ENCODE data around the gene PADI2.

The PADI2 gene

DNA sequence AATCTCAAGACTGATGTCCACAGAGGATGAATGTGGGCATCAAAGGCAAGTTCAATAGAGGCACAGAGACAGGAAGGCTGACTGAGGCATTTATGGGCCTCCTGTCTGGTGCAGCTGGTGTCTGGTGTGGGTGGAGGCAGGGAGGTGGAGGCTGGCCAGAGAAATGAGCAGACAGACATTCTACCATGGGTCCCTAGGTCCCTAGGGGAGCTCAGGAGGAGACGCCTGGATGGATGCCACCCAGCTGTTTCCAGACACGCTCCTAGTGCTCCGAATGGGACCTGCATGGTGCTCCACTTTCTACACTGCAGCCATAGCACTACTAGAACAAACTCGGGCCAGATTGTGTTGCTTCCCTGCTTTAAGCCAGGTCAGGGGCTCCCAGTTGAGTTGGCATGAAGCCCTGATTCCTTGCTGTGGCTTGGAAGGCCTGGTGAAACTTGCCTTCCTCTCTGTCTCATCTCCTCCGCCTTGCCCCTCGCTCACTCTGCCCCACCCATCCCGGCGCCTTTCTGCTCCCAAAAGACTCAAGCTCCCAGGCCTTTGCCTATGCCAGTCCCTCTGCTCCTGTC, 25.3 kb downstream of the PADI2 start:
- no peak for DNase-seq (ENCODE audit: low read depth, low spot score)
- H3K27ac ChIP-seq = no peak overlapping the region

DNA sequence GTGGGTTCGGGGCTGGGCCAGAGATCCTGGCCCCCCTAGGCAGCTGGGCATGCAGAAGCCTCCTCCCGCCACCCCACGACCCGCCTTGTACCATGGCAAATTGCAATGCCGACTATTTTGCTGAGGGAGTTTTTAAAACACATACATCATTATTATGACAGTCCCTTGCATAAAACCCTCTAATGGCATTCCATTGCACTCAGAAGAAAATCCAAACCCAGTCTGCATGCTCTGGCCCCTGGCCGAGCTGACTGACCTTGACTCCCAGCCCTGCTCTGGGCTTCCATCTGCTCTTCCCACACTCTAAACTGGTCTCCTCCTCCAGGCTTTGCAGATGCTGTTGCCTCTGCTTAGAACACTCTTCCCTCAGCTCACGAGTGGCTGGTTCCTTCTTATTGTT, 28.0 kb downstream of the PADI2 start:
- no peak for DNase-seq (ENCODE audit: low read depth, low spot score)
- no peak overlapping the region for H3K27ac ChIP-seq

GRCh38 chr1:17089506-17089905, 29.7 kb downstream of the PADI2 start:
- DNase-seq (ENCODE audit: low read depth, low spot score) = no peak

GRCh38 chr1:17086751-17087150, 32.5 kb downstream of the PADI2 start:
- no peak for DNase-seq (ENCODE audit: low read depth, low spot score)
- H3K27ac ChIP-seq = no peak overlapping the region

More at GRCh38 chr1:17089506-17089905, 29.7 kb downstream of the PADI2 start:
- H3K27ac ChIP-seq = no peak overlapping the region

- DNase-seq (ENCODE audit: low read depth, low spot score) = no peak
Measured at GRCh38 chr1:17084787-17085186, 34.5 kb downstream of the PADI2 start.

DNA sequence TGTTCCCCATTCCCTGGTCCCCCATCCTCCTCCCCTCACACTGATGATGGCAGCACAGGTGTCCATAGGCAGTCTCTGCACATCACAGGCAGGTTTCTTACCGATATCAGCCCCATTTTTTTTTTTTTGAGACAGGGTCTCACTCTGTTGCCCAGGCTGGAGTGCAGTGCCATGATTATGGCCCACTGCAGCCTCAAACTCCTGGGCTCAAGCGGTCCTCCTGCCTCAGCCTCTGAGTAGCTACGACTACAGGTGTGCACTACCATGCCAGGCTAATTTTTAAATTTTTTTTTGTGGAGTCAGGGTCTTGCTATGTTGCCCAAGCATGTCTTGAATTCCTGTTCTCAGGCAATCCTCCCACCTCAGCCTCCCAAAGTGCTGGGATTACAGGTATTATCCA, 36.5 kb downstream of the PADI2 start:
- DNase-seq (ENCODE audit: low read depth, low spot score) = no peak
- H3K27ac ChIP-seq = no peak overlapping the region

More at GRCh38 chr1:17084787-17085186, 34.5 kb downstream of the PADI2 start:
- no peak overlapping the region for H3K27ac ChIP-seq

- DNase-seq (ENCODE audit: low read depth, low spot score) = no peak
- H3K27ac ChIP-seq = no peak overlapping the region
Measured at GRCh38 chr1:17081439-17081838, 37.8 kb downstream of the PADI2 start.

- H3K27ac ChIP-seq = no peak overlapping the region
- DNase-seq (ENCODE audit: low read depth, low spot score) = no peak
Measured at GRCh38 chr1:17080880-17081279, 38.4 kb downstream of the PADI2 start.

- DNase-seq (ENCODE audit: low read depth, low spot score) = no peak
- no peak overlapping the region for H3K27ac ChIP-seq
Measured at GRCh38 chr1:17080085-17080759, 39.0 kb downstream of the PADI2 start.

DNA sequence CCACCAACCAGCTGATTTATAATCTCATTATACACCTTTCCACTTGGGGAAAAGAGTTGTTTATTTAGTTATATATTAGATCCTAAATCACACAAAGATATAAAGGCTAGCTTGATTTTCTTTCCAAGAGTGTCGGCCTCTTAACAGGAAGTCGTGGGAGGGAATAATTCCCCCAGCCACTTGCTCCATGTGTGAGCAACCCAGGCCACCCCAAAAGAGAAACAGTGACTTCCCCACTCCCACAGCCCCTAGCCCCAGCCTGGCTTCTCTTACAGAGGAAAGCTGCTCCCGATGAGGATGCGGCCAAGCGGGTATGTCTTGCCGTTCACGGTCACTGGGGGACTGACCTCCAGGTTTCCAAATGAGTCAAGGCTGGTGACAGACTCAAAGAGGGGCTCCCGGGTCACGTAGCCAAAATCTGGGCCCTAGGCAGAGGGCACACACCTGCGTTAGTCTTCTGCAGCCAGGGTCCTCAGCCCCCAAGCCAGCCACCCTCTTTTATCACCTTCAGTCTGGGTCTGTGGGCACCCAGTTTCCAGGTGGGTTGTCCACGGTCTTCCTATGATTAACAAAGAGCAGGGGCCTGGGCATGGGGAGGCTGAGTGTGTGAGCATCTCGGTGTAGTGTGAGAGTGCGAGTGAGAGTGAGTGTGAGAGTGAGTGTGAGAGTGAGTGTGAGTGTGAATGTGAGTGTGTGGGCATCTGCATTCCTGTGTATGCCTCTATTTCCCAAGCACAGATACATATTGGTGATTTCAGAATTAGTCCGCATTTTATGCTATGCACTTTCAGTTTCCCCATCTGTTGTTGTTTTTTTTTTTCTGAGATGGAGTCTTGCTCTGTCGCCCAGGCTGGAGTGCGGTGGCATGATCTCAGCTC, 40.0 kb downstream of the PADI2 start:
- no peak overlapping the region for H3K27ac ChIP-seq
- DNase-seq (ENCODE audit: low read depth, low spot score) = no peak

DNA sequence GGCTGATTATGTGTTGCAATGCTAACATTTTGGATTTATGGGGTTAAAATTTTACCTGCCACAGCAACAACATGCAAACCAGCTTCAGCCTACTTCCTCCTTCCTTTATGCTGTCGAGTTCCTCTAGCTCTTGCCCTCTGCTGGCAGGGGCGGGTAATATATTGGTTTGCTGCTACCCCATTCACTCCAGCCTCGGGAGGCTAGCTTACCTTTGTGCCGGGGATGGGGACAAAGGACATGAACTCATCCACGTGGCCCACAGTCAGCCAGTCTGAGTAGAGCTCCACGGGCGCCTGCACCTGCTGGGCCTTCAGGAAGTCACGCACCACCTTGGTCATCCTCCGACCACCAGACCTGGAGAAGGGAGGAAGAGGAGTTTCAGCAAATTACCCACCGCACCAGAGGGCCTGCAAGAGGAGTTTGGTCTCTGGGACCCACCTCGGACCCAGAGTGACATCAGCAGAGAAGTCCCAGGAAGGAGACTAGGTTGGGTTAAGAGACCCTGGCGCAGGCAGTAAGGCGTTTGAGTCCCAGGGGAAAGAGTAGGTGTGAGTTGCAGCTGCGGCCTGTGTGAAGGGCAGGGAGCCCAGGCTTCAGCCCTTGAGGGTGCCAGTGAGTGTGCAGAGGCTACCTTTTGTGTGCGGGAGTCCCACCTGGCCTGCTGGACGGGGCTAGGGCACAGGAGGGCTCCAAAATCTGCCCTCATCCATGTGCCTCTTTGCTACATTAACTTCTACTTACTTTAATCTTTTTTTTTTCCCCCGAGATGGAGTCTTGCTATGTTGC, 43.6 kb downstream of the PADI2 start:
- DNase-seq (ENCODE audit: low read depth, low spot score) = no peak
- H3K27ac ChIP-seq = no peak overlapping the region

- no peak for DNase-seq (ENCODE audit: low read depth, low spot score)
- no peak overlapping the region for H3K27ac ChIP-seq
Measured at GRCh38 chr1:17071794-17072193, 47.5 kb downstream of the PADI2 start.

DNA sequence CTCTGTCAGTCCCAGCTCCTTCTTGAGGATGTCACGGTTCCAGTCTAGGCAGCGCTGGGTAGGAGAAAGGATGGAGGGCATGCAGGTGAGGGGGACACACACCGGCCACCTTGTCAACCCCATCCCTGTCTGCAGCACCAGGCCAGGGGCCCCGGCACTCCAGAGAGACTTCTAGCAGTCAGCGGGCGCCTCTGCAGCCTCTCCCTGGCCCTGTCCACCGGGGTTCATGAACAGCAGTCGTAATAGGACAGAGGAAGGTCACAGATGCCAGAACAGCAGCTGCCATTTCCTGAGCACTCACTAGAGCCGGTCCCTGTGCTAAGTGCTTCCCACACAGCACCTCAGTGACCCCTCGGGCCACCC, 49.1 kb downstream of the PADI2 start:
- no peak overlapping the region for H3K27ac ChIP-seq
- DNase-seq (ENCODE audit: low read depth, low spot score) = no peak

- DNase-seq (ENCODE audit: low read depth, low spot score) = no peak
- H3K27ac ChIP-seq = no peak overlapping the region
Measured at GRCh38 chr1:17069452-17070162, 49.6 kb downstream of the PADI2 start.

DNA sequence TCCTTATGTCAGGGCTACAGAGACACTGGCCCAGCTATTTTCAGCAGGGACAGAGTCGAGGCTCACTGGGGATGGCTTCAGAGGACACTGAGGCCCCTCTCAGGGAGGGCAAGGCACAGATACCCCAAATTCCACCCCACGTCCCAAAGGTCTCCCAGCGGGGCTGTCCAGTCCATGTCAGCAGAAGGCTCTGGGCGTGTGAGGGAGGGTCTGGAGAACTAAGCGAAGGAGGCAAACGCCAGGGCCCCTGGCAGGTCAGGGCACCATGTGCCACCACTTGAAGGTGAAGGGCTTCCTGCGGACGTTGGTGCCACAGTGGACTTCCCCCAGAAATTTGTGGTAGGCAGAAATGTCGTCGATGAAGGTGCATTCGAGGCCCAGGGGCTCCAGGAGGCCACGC, 50.5 kb downstream of the PADI2 start:
- no peak for DNase-seq (ENCODE audit: low read depth, low spot score)
- no peak overlapping the region for H3K27ac ChIP-seq

DNA sequence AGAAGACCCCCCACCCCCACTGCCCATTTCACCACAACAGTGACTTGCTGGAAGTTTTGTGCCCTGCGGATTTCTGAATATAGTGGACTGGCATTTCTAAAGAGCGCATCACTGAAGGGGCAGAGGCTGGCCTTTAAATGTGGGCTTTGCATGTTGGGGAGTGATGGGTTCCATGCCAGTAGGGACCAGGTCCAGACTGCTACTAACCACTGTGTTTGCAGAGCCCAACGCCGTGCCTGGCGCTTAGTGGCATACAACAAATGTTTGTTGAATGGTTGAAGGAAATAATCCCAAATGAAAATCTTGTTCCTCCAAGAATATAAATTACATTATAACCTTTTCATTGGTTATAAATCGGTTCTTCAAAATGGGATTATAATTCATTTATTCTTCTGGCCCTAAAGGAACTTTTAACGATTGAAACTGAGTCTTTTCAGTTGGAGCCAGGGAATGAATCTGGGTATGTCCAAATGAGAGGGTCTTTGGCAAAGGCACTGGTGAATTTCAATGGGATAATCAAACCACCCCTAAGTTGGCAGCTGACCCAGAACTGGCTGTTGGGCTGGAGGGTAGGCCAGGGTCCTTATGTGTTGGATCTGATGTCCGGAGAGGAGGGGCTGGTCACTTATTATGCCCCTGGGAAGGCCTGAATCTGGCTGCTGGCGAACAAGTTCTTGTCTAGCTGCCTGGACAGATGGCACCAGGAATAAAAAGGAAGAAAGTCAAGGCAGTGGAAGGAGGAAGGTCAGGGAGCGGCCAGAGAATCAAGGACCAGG, 51.6 kb downstream of the PADI2 start:
- H3K27ac ChIP-seq = no peak overlapping the region
- no peak for DNase-seq (ENCODE audit: low read depth, low spot score)

DNA sequence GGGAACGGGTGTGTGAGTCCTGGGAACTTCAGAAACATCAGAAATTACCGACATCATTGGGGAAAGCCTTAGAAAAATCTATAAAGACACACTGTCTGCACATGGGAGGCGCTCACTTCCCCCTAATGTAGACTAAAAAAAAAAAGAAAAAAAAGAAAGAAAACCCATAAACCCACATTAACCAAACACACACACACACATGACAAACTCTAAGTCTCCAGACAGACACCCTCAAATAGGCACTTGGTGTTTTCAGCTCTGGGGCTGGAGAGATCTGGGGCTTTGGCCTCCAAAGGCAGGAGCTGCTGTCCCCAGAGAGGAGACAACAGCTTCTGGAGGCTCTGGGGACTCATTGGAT, 52.2 kb downstream of the PADI2 start:
- DNase-seq (ENCODE audit: low read depth, low spot score) = no peak
- no peak overlapping the region for H3K27ac ChIP-seq

GRCh38 chr1:17066361-17067068, 52.7 kb downstream of the PADI2 start:
- no peak overlapping the region for H3K27ac ChIP-seq
- no peak for DNase-seq (ENCODE audit: low read depth, low spot score)

DNA sequence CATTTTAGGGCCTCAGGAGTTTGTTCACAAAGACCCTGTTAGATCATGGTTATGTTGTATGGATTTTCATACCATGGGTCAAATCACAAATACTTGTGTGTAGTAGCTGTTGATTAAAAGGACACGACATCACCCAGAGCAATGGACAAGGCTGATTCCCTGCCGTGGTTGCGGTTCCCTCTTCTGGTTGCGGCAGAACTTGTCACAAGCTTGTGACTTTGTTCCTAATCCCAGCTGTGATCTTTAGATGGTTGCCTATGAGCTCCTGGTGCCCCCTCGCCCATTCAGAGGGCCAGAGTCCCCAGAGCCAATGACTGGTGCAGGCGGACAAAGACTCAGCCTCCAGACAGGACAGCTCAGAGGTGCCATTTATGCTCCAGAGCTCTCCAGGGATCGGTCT, 53.6 kb downstream of the PADI2 start:
- no peak for DNase-seq (ENCODE audit: low read depth, low spot score)

More for the DNA sequence above, 53.6 kb downstream of the PADI2 start:
- no peak overlapping the region for H3K27ac ChIP-seq
